Common myeloid progenitor, CD34-positive (primary cell): ENCODE data around the gene SPEM3.

Experiments used
- CTCF ChIA-PET: fragments of 350-600 bp; sonication (Branson Sonifier 250); formaldehyde crosslinking; loops from one replicate; lab custom pipeline; 2021; ENCODE audit warnings: antibody characterized with exemption; lab: Charles Lee
- POLR2A ChIA-PET: fragments of 350-600 bp; sonication (Branson Sonifier 250); formaldehyde crosslinking; loops from one replicate; lab custom pipeline; 2021; ENCODE audit warnings: antibody characterized with exemption; lab: Charles Lee
- DNase-seq, 3 donors: peaks; one replicate each; pipeline versions ENCODE4 v3.0.0 to v3.0.0-alpha.2; 2013
- H3K27ac ChIP-seq, 2 experiments: 1 replicate in 1 of 2; 2 replicates in 1 of 2; pipeline ENCODE4 v1.7.0; 2013; ENCODE audit warnings: inconsistent platforms in 2 of 2, low read length in 2 of 2, mild to moderate bottlenecking in 2 of 2, low read depth in 1 of 2, moderate library complexity in 1 of 2; ENCODE audit not compliant: severe bottlenecking in 2 of 2, insufficient read depth in 1 of 2, poor library complexity in 1 of 2
- H3K27me3 ChIP-seq, 5 experiments: replicated peaks in 2 of 5; 1 replicate in 3 of 5; 2 replicates in 2 of 5; pipeline versions ENCODE4 v1.6.1 to v1.7.0; 2013; ENCODE audit warnings: low read length in 4 of 5, mild to moderate bottlenecking in 2 of 5, moderate library complexity in 2 of 5, inconsistent platforms in 1 of 5; ENCODE audit not compliant: insufficient read depth in 5 of 5, control insufficient read depth in 4 of 5
- H3K36me3 ChIP-seq, 4 experiments: 1 replicate in 2 of 4; 2 replicates in 2 of 4; pipeline versions ENCODE4 v1.6.1 to v1.7.0; 2013; ENCODE audit warnings: low read length in 3 of 4, control low read depth in 1 of 4, mild to moderate bottlenecking in 1 of 4; ENCODE audit not compliant: control insufficient read depth in 4 of 4, insufficient read depth in 4 of 4
- H3K4me1 ChIP-seq, 4 experiments: 1 replicate in 3 of 4; 2 replicates in 1 of 4; pipeline versions ENCODE4 v1.6.1 to v1.7.1; 2013; ENCODE audit warnings: low read length in 3 of 4, mild to moderate bottlenecking in 3 of 4, control low read depth in 1 of 4, inconsistent platforms in 1 of 4, moderate library complexity in 1 of 4; ENCODE audit not compliant: control insufficient read depth in 4 of 4, insufficient read depth in 4 of 4; ENCODE audit errors: control extremely low read depth in 1 of 4
- H3K4me3 ChIP-seq, 7 experiments: 1 replicate in 4 of 7; 2 replicates in 3 of 7; pipeline versions ENCODE4 v1.5.1 to v1.7.0; 2013; ENCODE audit warnings: mild to moderate bottlenecking in 7 of 7, low read length in 6 of 7, moderate library complexity in 6 of 7, inconsistent platforms in 2 of 7, low read depth in 2 of 7, control low read depth in 1 of 7; ENCODE audit not compliant: insufficient read depth in 4 of 7, control insufficient read depth in 1 of 7; ENCODE audit errors: extremely low read depth in 1 of 7
- H3K9me3 ChIP-seq, 5 experiments: 1 replicate in 4 of 5; 2 replicates in 1 of 5; pipeline versions ENCODE4 v1.6.1 to v1.7.1; 2013; ENCODE audit warnings: low read length in 4 of 5, mild to moderate bottlenecking in 2 of 5, inconsistent platforms in 1 of 5, low read depth in 1 of 5, moderate library complexity in 1 of 5; ENCODE audit not compliant: control insufficient read depth in 4 of 5, insufficient read depth in 2 of 5; ENCODE audit errors: control extremely low read depth in 1 of 5
- WGBS: methylation state at CpG from one replicate; pipeline ENCODE4 v1.1.5; 2013; ENCODE audit not compliant: insufficient coverage; 5-methylcytosine and 5-hydroxymethylcytosine counted together

The SPEM3 gene

GRCh38 chr17:7425756-7426155, 2.9 kb upstream of the SPEM3 start:
- Histone ChIP-seq H3K4me1 (no peaks in the 10 kb centered on the region), H3K4me3 (no peak overlapping the region), H3K27ac (no peak overlapping the region), H3K36me3 (no peaks in the 10 kb centered on the region), H3K9me3 (no peaks in the 10 kb centered on the region), H3K27me3 (no peaks in the 10 kb centered on the region)
- WGBS = 91% methylated on average over 4 of the region's 8 CpGs
- CTCF ChIA-PET = interaction anchor here (0.7 to 1.9 kb wide), 5 partner anchors 10 to 72 kb away, joined by 3 to 12 read pairs (median 3); partner anchors contain the start of gene TMEM102
- DNase-seq = no peak
- POLR2A ChIA-PET = no interaction called here

GRCh38 chr17:7426203-7426863, 2.3 kb upstream of the SPEM3 start:
- H3K9me3 ChIP-seq = no peaks in the 10 kb centered on the region
- POLR2A ChIA-PET = no interaction called here
- no peaks in the 10 kb centered on the region for H3K4me1 ChIP-seq
- no peak overlapping the region for H3K4me3 ChIP-seq
- no peaks in the 10 kb centered on the region for H3K36me3 ChIP-seq
- CTCF ChIA-PET = interaction anchor here (1.7 to 1.9 kb wide), 2 partner anchors 10 to 73 kb away, joined by 4 to 12 read pairs; partner anchors contain the start of gene TMEM102
- no peaks in the 10 kb centered on the region for H3K27me3 ChIP-seq
- WGBS = 99% methylated on average over 20 of the region's 33 CpGs
- H3K27ac ChIP-seq = no peak overlapping the region
- DNase-seq = no peak

- Histone ChIP-seq H3K27me3 (no peaks in the 10 kb centered on the region), H3K9me3 (no peaks in the 10 kb centered on the region), H3K36me3 (no peaks in the 10 kb centered on the region), H3K4me3 (no peak overlapping the region), H3K4me1 (no peaks in the 10 kb centered on the region), H3K27ac (no peak overlapping the region)
- ChIA-PET POLR2A (no interaction called here), CTCF (no interaction called here)
- DNase-seq = no peak
- 98% methylated on average over 23 of the region's 29 CpGs for WGBS
Observed at GRCh38 chr17:7426896-7427489, 1.7 kb upstream of the SPEM3 start.

GRCh38 chr17:7427549-7427948, 1.1 kb upstream of the SPEM3 start:
- no peaks in the 10 kb centered on the region for H3K36me3 ChIP-seq
- DNase-seq = no peak
- CTCF ChIA-PET = no interaction called here
- no peak overlapping the region for H3K4me3 ChIP-seq
- H3K27ac ChIP-seq = no peak overlapping the region
- H3K9me3 ChIP-seq = no peaks in the 10 kb centered on the region
- H3K27me3 ChIP-seq = no peaks in the 10 kb centered on the region
- H3K4me1 ChIP-seq = no peaks in the 10 kb centered on the region
- POLR2A ChIA-PET = no interaction called here
- 100% methylated on average over 4 of the region's 7 CpGs for WGBS

GRCh38 chr17:7429722-7430121, 1.1 kb downstream of the SPEM3 start:
- 100% methylated on average over 7 of the region's 10 CpGs for WGBS
- Histone ChIP-seq H3K4me1 (no peaks in the 10 kb centered on the region), H3K4me3 (no peak overlapping the region), H3K27ac (no peak overlapping the region), H3K36me3 (no peaks in the 10 kb centered on the region), H3K27me3 (no peaks in the 10 kb centered on the region), H3K9me3 (no peaks in the 10 kb centered on the region)
- DNase-seq = no peak
- POLR2A ChIA-PET = no interaction called here
- CTCF ChIA-PET = interaction anchor here (3.0 kb wide), 1 partner anchor 26 kb away, joined by 7 read pairs; the partner anchor contains the start of gene TMEM256

GRCh38 chr17:7431231-7431630, 2.6 kb downstream of the SPEM3 start:
- POLR2A ChIA-PET = no interaction called here

GRCh38 chr17:7432296-7432695, 3.6 kb downstream of the SPEM3 start:
- Histone ChIP-seq H3K4me1 (peaks cover 0 to 21% (median 19%) of the 10 kb centered on the region in 4 experiments), H3K9me3 (no peaks in the 10 kb centered on the region), H3K36me3 (no peaks in the 10 kb centered on the region), H3K4me3 (no peak overlapping the region), H3K27ac (no peak overlapping the region), H3K27me3 (no peaks in the 10 kb centered on the region)
- WGBS = over 99% methylated on average over 11 of the region's 11 CpGs
- CTCF ChIA-PET = interaction anchor here (0.9 to 3.0 kb wide), 3 partner anchors 9 to 476 kb away, joined by 3 to 7 read pairs (median 5); partner anchors contain the start of gene TMEM256
- POLR2A ChIA-PET = interaction anchor here (0.7 kb wide), 1 partner anchor 406 kb away, joined by 4 read pairs; no protein-coding TSS in a partner anchor
- DNase-seq = no peak

More at GRCh38 chr17:7431231-7431630, 2.6 kb downstream of the SPEM3 start:
- WGBS = 100% methylated on average over 1 of the region's 1 CpG
- Histone ChIP-seq H3K4me1 (peaks cover 0 to 11% (median 9%) of the 10 kb centered on the region in 4 experiments), H3K4me3 (no peak overlapping the region), H3K36me3 (no peaks in the 10 kb centered on the region), H3K9me3 (no peaks in the 10 kb centered on the region), H3K27ac (no peak overlapping the region), H3K27me3 (no peaks in the 10 kb centered on the region)
- no peak for DNase-seq
- CTCF ChIA-PET = interaction anchor here (3.0 kb wide), 1 partner anchor 28 kb away, joined by 7 read pairs; the partner anchor contains the start of gene TMEM256
